Peyer's patch (tissue), 4 donors: ENCODE data around the gene ZNF496.

Experiments used
- POLR2A ChIP-seq, 2 donors: fragments of 450-650 bp; IDR thresholded peaks; one replicate each; pipeline ENCODE4 v1.5.1; 2017; ENCODE audit warnings: antibody characterized with exemption in 2 of 2, mild to moderate bottlenecking in 2 of 2, moderate library complexity in 2 of 2
- TF ChIP-seq, protein P1 (sequence below), 6 experiments: fragments of 450-650 bp in 4 of 6; fragments of 200-600 bp in 2 of 6; sonication (generic) in 1 of 6; IDR thresholded peaks; one replicate each; pipeline ENCODE4 v1.5.1; 2017 to 2019; ENCODE audit warnings: antibody characterized with exemption in 6 of 6, mild to moderate bottlenecking in 3 of 6, moderate library complexity in 1 of 6

DNA sequence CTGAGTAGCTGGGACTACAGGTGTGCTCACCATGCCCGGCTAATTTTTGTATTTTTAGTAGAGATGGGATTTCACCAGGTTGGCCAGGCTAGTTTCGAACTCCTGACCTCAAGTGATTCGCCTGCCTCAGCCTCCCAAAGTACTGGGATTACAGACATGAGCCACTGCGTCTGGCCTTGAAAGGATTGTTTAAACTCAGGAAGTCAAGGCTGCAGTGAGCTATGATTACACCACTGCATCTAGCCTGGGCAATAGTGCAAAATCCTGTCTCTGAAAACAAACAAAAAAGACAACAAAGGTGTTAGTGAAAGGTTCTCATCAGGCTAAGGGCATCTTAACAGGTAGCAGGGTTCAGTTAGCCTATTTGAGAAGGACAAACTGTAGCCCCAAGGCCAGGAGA lies 14.2 kb upstream of the ZNF496 start:
- TF ChIP-seq, protein P1, sequence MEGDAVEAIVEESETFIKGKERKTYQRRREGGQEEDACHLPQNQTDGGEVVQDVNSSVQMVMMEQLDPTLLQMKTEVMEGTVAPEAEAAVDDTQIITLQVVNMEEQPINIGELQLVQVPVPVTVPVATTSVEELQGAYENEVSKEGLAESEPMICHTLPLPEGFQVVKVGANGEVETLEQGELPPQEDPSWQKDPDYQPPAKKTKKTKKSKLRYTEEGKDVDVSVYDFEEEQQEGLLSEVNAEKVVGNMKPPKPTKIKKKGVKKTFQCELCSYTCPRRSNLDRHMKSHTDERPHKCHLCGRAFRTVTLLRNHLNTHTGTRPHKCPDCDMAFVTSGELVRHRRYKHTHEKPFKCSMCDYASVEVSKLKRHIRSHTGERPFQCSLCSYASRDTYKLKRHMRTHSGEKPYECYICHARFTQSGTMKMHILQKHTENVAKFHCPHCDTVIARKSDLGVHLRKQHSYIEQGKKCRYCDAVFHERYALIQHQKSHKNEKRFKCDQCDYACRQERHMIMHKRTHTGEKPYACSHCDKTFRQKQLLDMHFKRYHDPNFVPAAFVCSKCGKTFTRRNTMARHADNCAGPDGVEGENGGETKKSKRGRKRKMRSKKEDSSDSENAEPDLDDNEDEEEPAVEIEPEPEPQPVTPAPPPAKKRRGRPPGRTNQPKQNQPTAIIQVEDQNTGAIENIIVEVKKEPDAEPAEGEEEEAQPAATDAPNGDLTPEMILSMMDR (IDR thresholded peaks at IDR 0.05), result no peak
- no peak for TF ChIP-seq POLR2A (IDR thresholded peaks at IDR 0.05)
